CD14-positive monocyte (primary cell): ENCODE results near the gene ACIN1. TPM values are rescaled to one million over a fixed set of nuclear protein-coding genes. Genes with fewer than 3 reads are reported as not detected.

Source experiments
- DNase-seq, 3 donors: peaks; one replicate each; pipeline ENCODE4 v3.0.0-alpha.2; 2011 to 2022
- H2AFZ ChIP-seq: 2 replicates; pipeline ENCODE4 v1.6.0; 2012; ENCODE audit warnings: mild to moderate bottlenecking, low read depth, low read length, inconsistent platforms; ENCODE audit not compliant: insufficient read depth, poor library complexity, severe bottlenecking
- H3K27ac ChIP-seq, 2 donors: 1 replicate in 1 of 2; 2 replicates in 1 of 2; pipeline ENCODE4 v1.5.1; 2012 to 2013; ENCODE audit warnings: low read length in 2 of 2, control low read depth in 1 of 2, inconsistent platforms in 1 of 2, low read depth in 1 of 2, mild to moderate bottlenecking in 1 of 2
- H3K27me3 ChIP-seq, 2 donors: one replicate each; pipeline versions ENCODE4 v1.6.0 to v1.6.1; 2011 to 2013; ENCODE audit warnings: low read length in 2 of 2; ENCODE audit not compliant: control insufficient read depth in 2 of 2, insufficient read depth in 2 of 2
- H3K36me3 ChIP-seq, 2 donors: replicated peaks in 1 of 2; 1 replicate in 1 of 2; 2 replicates in 1 of 2; pipeline versions ENCODE4 v1.5.1 to v1.6.1; 2012 to 2013; ENCODE audit warnings: low read length in 2 of 2, control low read depth in 1 of 2, inconsistent platforms in 1 of 2, mild to moderate bottlenecking in 1 of 2; ENCODE audit not compliant: insufficient read depth in 2 of 2, control insufficient read depth in 1 of 2
- H3K4me1 ChIP-seq, 2 donors: 1 replicate in 1 of 2; 2 replicates in 1 of 2; pipeline versions ENCODE4 v1.5.1 to v1.6.1; 2012 to 2013; ENCODE audit warnings: low read length in 2 of 2, control low read depth in 1 of 2, inconsistent platforms in 1 of 2, mild to moderate bottlenecking in 1 of 2, moderate library complexity in 1 of 2; ENCODE audit not compliant: insufficient read depth in 2 of 2, control insufficient read depth in 1 of 2
- H3K4me2 ChIP-seq: replicated peaks from 2 replicates; pipeline ENCODE3; 2012; ENCODE audit warnings: low read length, moderate library complexity, mild to moderate bottlenecking; ENCODE audit not compliant: poor library complexity, severe bottlenecking; ENCODE audit errors: extremely low read depth
- H3K4me3 ChIP-seq, 3 experiments: fragments of 200-600 bp in 1 of 3; sonication (generic) in 1 of 3; replicated peaks in 1 of 3; 1 replicate in 2 of 3; 2 replicates in 1 of 3; pipeline ENCODE4 v1.5.1; 2011 to 2013; ENCODE audit warnings: low read length in 3 of 3, mild to moderate bottlenecking in 3 of 3, control low read depth in 2 of 3, low read depth in 2 of 3, inconsistent platforms in 1 of 3, moderate library complexity in 1 of 3
- H3K79me2 ChIP-seq: 2 replicates; pipeline ENCODE4 v1.6.0; 2012; ENCODE audit warnings: mild to moderate bottlenecking, control low read depth, inconsistent platforms, low read length, moderate library complexity; ENCODE audit not compliant: insufficient read depth
- H3K9ac ChIP-seq: 2 replicates; pipeline ENCODE4 v1.6.0; 2017; ENCODE audit warnings: low read length, mild to moderate bottlenecking; ENCODE audit not compliant: insufficient read depth, poor library complexity, severe bottlenecking
- H3K9me3 ChIP-seq, 2 donors: replicated peaks in 1 of 2; 1 replicate in 1 of 2; 2 replicates in 1 of 2; pipeline versions ENCODE4 v1.5.1 to v1.6.1; 2012 to 2013; ENCODE audit warnings: low read length in 2 of 2, control low read depth in 1 of 2; ENCODE audit not compliant: control insufficient read depth in 1 of 2, insufficient read depth in 1 of 2
- H4K20me1 ChIP-seq: 2 replicates; pipeline ENCODE4 v1.6.0; 2012; ENCODE audit warnings: mild to moderate bottlenecking, low read length, control low read depth, moderate library complexity; ENCODE audit not compliant: insufficient read depth
- H3K27ac Mint-ChIP-seq, 7 donors: one replicate each; pipeline ENCODE4 v1.8.0; 2020; ENCODE audit warnings: mild to moderate bottlenecking in 7 of 7, mixed read lengths in 7 of 7, moderate library complexity in 6 of 7, inconsistent platforms in 2 of 7
- H3K27me3 Mint-ChIP-seq, 3 donors: one replicate each; pipeline ENCODE4 v1.8.0; 2021 to 2022; ENCODE audit warnings: low read depth in 3 of 3, mild to moderate bottlenecking in 3 of 3, mixed read lengths in 3 of 3, moderate library complexity in 3 of 3, inconsistent platforms in 1 of 3
- H3K36me3 Mint-ChIP-seq, 2 donors: one replicate each; pipeline ENCODE4 v1.8.0; 2020; ENCODE audit warnings: mixed read lengths in 2 of 2, inconsistent platforms in 1 of 2, mild to moderate bottlenecking in 1 of 2
- H3K4me1 Mint-ChIP-seq: one replicate; pipeline ENCODE4 v1.8.0; 2020; ENCODE audit warnings: mild to moderate bottlenecking, mixed read lengths
- H3K4me3 Mint-ChIP-seq, 2 donors: one replicate each; pipeline ENCODE4 v1.8.0; 2020; ENCODE audit warnings: mild to moderate bottlenecking in 2 of 2, mixed read lengths in 2 of 2, moderate library complexity in 1 of 2
- H3K9me3 Mint-ChIP-seq, 7 donors: one replicate each; pipeline ENCODE4 v1.8.0; 2020 to 2022; ENCODE audit warnings: mixed read lengths in 7 of 7, mild to moderate bottlenecking in 6 of 7, moderate library complexity in 6 of 7, inconsistent platforms in 2 of 7
- CTCF ChIP-seq: fragments of 200-600 bp; IDR thresholded peaks from one replicate; pipeline ENCODE4 v1.8.0; 2022; ENCODE audit warnings: antibody characterized with exemption, mild to moderate bottlenecking
- WGBS: methylation state at CpG from one replicate; pipeline ENCODE4 v1.1.5; 2013; ENCODE audit warnings: missing lambda C conversion rate; ENCODE audit not compliant: insufficient coverage; 5-methylcytosine and 5-hydroxymethylcytosine counted together
- intact Hi-C, 2 donors: fragments of 100-400 bp; cut with micrococcal nuclease; formaldehyde crosslinking; loops; one replicate each; pipeline versions ENCODE4 v1.15.0 to v1.15.1; 2023
- polyA plus RNA-seq, 3 donors: library from polyadenylated mRNA; depleted of rRNA in 1 of 3; unstranded in 2 of 3; stranded (reverse) in 1 of 3; fragments of 300-500 nt in 2 of 3; fragments of >200 nt in 1 of 3; fragmentation: Illumina TruSeq in 2 of 3; gene quantifications; 1 replicate in 2 of 3; 2 replicates in 1 of 3; pipeline ENCODE4 v1.2.3, GENCODE V29; 2012 to 2021

ACIN1 gene
- polyA plus RNA-seq, 3 donors, result 2.8 to 159 (median 5.4) TPM

- Histone ChIP-seq H3K9me3 (no peaks in the 10 kb centered on the region), H3K4me2 (no peak overlapping the region), H3K27me3 (no peaks in the 10 kb centered on the region), H2AFZ (no peak overlapping the region), H3K36me3 (peaks cover 63 to 70% of the 10 kb centered on the region in 2 donors), H4K20me1 (peaks cover 82% of the 10 kb centered on the region), H3K9ac (no peak overlapping the region), H3K79me2 (peaks cover 94% of the 10 kb centered on the region), H3K4me3 (no peak overlapping the region), H3K4me1 (peaks cover 15 to 24% of the 10 kb centered on the region in 2 donors), H3K27ac (no peak overlapping the region)
- Mint-ChIP-seq H3K36me3 (peaks cover 51 to 58% of the 10 kb centered on the region in 2 donors), H3K4me1 (peaks cover 6% of the 10 kb centered on the region), H3K9me3 (no peaks in the 10 kb centered on the region), H3K4me3 (no peak overlapping the region), H3K27me3 (no peaks in the 10 kb centered on the region), H3K27ac (peak overlapping the region in 2 of 7 donors; percentile 4 to 75)
- intact Hi-C loops, result loop anchor here in 1 of 2 donors (10.0 kb wide), 1 partner anchor 193 kb away; the partner anchor contains the start of gene HOMEZ
- DNase-seq, result no peak
- TF ChIP-seq CTCF, result no peak
- WGBS, result 76% methylated on average over 7 of the region's 12 CpGs
Measured at GRCh38 chr14:23091294-23092225, 3.4 kb downstream of the ACIN1 start.

GRCh38 chr14:23090254-23090636 lies 4.7 kb downstream of the ACIN1 start:
- Histone ChIP-seq H3K27ac (no peak overlapping the region), H3K9me3 (no peaks in the 10 kb centered on the region)
- 97% methylated on average over 4 of the region's 4 CpGs for WGBS

More at GRCh38 chr14:23090254-23090636, 4.7 kb downstream of the ACIN1 start:
- peaks cover 88% of the 10 kb centered on the region for H3K79me2 ChIP-seq
- Mint-ChIP-seq H3K4me1 (peaks cover 11% of the 10 kb centered on the region), H3K4me3 (no peak overlapping the region), H3K36me3 (peaks cover 62 to 70% of the 10 kb centered on the region in 2 donors), H3K27ac (peak overlapping the region in 1 of 7 donors; percentile 3), H3K9me3 (no peaks in the 10 kb centered on the region), H3K27me3 (no peaks in the 10 kb centered on the region)
- no peak for TF ChIP-seq CTCF
- H4K20me1 ChIP-seq, result peaks cover 93% of the 10 kb centered on the region
- H3K36me3 ChIP-seq, result peaks cover 76 to 84% of the 10 kb centered on the region in 2 donors
- no peak overlapping the region for H3K4me2 ChIP-seq
- DNase-seq, result no peak
- H3K4me3 ChIP-seq, result no peak overlapping the region
- H3K9ac ChIP-seq, result no peak overlapping the region
- intact Hi-C loops, result loop anchor here in 1 of 2 donors (10.0 kb wide), 1 partner anchor 195 kb away; the partner anchor contains the start of gene HOMEZ
- H3K4me1 ChIP-seq, result peaks cover 16 to 31% of the 10 kb centered on the region in 2 donors
- no peak overlapping the region for H2AFZ ChIP-seq
- no peaks in the 10 kb centered on the region for H3K27me3 ChIP-seq
